ENCODE measurements around the gene ARIH1.

DNA sequence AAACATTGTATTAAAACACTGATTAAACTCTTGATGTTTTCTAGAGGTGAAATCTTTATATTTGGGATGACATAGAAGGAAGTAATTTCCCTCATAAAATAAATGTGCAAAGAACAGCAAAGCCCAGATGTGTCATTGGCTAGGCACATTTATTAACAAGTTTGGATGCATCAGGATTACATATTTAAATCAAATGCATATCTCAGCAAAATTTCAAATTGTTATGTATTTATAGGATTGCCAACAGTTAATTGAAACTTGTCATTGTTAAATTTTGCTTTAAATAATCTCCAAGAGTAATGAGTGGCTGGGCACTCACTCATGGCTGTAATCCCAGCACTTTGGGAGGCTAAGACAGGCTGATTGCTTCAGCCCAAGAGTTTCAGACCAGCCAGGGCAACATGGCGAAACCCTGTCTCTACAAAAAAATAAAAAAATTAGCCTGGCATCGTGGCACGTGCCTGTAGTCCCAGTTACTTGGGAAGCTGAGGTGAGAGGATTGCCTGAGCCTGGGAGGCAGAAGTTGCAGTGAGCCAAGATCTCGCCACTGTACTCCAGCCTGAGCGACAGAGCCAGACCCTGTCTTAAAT lies 28.2 kb downstream of the ARIH1 start:
- TF ChIP-seq, protein P1, sequence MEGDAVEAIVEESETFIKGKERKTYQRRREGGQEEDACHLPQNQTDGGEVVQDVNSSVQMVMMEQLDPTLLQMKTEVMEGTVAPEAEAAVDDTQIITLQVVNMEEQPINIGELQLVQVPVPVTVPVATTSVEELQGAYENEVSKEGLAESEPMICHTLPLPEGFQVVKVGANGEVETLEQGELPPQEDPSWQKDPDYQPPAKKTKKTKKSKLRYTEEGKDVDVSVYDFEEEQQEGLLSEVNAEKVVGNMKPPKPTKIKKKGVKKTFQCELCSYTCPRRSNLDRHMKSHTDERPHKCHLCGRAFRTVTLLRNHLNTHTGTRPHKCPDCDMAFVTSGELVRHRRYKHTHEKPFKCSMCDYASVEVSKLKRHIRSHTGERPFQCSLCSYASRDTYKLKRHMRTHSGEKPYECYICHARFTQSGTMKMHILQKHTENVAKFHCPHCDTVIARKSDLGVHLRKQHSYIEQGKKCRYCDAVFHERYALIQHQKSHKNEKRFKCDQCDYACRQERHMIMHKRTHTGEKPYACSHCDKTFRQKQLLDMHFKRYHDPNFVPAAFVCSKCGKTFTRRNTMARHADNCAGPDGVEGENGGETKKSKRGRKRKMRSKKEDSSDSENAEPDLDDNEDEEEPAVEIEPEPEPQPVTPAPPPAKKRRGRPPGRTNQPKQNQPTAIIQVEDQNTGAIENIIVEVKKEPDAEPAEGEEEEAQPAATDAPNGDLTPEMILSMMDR (IDR thresholded peaks at IDR 0.05) = no peak
- no peak for TF ChIP-seq POLR2A (IDR thresholded peaks at IDR 0.05)

All from vagina (tissue), 2 donors.